ENCODE results near the gene JARID2.

JARID2 gene

DNA sequence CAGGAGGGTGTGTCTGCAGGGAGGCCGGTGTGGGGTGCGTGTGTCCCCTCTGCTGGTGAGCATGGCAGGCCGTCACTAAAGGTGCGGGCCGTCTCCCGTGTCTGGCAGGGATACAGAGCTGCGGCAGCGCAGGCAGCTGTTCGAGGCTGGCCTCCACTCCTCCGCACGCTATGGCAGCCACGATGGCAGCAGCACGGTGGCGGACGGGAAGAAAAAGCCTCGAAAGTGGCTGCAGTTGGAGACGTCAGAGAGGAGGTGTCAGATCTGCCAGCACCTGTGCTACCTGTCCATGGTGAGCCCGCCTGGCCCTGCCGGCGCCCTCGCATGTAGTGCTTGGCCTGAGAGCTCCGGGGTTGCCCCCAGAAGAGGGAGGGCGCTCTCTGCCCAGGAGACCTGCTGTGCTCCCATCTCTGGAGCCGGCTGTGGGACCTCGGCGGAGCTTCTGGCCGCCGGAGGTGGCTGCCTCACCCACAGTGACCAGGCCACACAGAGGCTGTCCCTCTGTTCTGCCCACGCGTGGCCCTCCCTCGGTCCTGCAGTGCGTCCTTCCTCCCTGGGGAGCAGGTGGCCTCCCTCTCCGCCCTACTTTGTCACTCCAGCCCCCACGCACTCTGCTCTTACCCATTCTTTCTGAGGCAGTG, 267.4 kb downstream of the JARID2 start:
- no peak for DNase-seq

DNA sequence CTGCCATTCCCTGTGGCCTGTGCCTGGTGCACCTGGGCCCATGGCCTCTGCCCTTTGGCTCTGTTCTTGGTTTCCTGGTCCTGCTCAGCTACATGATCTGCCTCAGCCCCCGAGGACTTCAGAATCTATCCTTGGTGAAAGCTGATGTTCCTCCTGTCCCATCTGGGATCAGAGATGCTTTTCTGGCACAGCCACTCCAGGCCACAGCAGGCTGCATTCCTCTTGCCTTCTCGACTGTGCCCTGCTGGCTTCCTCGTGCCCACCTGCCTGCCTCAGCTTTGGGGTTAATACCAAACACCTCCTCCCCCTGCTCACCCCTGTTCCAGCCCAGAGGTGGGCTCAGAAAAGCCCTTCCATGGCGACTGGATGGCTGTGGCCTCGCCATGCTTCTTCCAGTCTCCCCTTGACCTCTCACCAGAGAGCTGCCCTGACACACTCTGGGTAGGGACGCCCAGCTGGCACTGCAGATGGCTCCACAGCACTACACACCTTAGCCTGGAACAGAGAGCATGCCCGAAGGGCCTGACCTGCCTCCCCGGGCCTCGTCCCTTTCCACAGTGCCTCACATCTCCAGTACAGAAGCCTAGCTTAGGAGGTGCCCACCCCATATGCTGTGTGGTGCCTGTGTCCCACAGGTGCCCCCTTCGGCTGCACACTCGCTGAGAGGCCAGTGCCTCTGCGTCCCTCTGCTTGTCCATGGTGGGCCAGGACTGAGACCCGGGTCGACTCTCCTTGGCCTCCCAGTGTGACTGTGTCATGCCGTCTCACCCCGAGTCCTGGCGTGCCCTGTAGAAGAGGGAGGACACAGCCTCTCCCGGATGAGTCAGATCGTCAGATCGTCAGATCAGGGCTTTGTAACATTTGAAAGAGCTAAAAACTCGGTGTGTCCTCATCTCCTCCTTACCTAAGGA, 268.2 kb downstream of the JARID2 start:
- DNase-seq: no peak

DNA sequence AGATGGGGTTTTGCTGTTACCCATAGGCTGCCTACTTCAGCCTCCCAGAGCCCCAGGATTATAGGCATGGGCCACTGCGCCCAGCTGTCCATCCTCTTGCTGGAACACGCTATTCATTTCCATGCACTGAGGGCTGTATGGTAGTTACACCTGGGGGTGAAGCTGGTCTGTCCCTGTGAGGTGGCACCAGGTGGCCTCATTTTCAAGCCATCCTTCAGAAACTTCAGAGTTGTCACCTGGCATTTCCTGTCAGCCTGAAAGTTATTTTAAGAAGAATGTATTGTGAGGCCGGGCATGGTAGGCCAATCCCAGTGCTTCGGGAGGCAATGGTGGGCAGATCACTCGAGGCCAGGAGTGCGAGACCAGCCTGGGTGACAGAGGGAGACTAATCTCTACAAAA, 269.4 kb downstream of the JARID2 start:
- DNase-seq: no peak

DNA sequence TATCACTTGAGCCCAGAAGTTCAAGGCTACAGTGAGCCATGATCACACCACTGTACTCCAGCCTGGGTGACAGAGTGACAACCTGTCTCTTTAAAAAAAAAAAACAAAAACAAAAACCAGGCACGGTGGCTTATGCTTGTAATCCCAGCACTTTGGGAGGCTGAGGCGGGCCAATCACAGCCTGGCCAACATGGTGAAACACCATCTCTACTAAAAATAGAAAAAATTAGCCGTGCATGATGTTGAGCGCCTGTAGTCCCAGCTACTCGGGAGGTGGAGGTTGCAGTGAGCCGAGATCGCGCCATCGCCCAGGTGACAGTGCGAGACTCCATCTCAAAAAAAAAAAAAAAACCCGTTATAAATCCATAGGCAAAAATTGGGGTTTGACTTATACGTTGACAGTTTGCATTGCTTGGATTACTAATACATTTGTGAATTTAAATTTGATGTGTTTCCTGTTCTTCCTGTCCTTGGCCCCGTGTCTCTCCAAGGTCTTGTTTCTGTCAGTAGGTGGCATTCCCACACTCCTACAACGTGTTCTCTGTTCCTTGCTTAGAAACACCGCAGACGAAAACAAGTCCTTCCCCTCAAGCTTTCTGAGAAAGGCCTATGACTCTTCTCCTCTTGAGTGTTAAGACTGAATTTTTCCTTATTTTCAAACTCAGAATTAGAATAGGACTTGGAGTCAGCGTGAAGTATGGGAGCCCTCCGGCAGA, 269.9 kb downstream of the JARID2 start:
- no peak for DNase-seq

DNA sequence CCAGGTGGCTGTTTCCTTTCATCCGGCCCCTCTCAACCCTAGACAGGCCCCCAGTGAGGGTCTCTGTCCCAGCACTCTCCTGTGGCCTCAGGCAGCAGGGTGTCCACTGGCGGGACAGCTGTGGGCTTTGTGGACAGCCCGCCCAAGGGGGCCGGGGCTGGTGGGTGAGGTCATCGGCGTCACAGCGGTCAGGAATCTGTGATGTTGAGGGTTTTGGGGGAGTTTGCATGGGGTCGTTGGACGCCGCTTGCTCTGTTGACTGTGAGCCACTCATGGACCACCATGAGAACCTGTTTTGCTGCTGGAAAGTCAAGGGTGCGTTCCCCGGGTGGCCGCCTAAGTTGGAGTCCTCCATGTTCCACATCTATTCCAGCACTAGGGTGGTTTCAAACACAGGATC, 270.5 kb downstream of the JARID2 start:
- no peak for DNase-seq

DNA sequence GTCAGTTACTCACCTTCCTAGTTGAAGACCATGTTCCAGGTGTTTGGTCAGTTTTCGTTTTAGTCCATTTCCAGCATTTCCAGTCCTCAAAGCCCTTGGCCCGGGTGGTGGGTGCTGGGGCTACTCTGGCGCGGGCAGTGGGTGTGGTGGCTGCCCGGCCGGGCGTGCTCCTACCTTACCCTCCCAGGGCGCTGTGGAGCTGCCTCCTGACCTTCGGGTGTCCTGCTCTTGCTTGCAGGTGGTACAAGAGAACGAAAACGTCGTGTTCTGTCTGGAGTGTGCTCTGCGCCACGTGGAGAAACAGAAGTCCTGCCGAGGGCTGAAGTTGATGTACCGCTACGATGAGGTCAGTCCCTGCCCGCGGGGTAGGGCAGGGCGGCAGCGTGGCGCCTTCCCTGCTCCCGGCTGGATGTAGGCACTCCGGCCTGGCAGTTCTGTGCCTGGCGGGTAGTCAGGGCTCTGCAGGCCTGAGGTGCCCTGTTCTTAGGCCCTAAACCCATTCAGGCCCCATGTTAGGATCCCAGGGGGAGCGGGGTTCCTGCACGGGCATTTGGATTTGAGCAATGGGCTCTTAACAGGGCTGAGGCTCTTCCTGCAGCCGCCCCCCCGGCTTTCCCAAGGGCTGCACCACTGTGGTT, 271.2 kb downstream of the JARID2 start:
- DNase-seq: no peak

DNA sequence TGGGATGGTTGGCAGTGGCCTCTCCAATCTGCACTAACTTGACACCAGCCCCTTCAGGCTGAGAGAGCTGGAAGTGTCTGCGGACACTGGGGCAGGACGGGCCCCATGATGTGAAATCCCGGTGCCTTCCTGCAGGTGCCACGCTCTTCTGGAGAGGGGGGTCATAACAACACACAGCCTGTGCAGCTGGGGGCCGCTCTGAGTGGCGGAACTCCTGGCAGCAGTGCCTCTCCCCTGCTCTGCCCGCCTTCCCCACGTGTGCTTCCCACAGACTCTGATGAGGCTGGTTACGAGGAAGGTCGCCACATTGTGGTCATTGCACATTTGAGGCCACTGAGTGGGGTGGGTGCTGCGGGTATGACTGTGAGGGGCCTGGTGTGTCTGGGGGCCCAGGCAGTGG, 271.7 kb downstream of the JARID2 start:
- DNase-seq: no peak

DNA sequence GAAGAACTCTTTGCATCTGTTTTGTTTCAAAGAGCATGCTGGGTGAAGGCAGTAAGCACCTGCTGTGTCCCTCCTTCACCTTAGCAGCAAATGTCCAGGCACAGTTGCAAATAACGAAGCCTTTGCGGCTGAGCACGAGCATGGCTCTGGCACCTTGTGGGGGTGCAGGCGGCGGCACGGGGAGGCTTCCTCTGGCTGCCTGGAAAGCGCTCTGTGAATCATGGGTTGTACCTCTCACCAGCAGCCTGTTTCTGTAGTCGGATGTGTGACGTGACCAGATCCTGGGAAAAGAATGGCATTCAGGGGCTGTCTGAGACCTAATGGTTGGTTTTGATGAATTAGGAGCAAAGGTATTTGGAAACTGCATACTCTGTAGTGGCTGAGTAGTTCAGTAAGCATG, 272.2 kb downstream of the JARID2 start:
- no peak for DNase-seq

DNA sequence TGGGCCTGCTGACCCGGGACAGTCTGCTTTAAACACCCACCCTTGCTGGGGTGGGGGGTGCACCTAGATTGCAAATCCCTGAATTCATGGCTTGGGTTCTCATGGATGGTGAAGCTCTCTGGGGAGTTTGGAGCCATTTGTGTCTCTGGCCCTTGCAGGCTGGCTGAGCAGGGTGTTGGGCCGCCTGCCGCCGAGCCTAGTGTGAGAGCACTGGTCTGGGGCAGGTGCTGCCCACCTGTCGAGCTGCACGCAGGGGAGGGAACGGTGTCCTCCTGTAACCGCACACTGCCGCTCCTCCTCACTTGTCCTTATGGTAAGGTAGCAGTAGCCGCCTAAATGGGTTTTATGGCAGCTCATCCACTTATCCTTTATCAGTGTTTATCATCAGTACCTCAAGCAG, 273.0 kb downstream of the JARID2 start:
- no peak for DNase-seq

DNA sequence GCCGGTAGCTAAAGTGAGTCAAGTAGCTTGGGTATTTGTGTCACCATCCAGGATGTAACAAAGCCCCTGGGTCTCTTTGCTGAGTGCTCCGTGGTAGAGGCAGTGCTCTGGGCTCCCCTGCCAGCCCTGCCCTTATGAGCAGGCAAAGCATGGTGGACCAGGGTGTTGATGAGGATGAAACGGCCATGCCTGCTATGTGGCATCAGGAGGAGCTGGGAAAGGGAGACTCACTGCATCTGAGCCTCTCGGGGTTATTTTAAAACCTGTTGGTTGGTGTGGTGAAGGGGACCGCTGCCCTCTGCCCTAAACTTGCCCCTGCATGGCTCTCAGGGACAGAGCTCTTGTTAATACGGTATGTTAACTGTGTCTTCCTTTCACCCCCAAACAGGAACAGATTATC, 273.8 kb downstream of the JARID2 start:
- no peak for DNase-seq

DNA sequence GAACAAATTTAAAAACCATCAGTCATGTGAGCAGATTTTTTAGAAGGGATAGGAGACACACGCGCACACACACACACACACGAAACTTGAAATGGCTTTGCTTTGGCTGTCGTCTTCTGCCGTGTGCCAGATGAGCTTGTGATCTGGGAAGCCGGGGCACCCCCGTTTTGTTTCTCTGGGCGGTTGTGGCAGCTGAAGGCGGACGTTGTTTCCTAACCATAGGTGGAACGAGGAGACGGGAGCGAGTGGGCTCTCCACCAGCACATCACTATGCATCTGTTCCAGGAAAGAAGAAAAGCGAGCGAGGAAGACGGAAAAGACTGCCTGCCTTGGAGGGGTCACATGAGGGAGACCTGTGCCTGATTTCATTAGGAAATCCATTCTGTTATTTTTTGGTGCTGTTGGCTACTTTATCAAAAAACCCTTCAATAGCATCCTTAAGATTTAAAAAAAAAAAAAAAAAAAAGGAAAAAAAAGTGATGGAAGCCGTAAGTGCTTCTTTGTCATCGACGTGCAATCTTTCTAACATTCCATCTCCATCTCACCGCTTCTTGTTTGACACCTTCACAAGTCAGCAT, 274.8 kb downstream of the JARID2 start:
- DNase-seq: no peak

DNA sequence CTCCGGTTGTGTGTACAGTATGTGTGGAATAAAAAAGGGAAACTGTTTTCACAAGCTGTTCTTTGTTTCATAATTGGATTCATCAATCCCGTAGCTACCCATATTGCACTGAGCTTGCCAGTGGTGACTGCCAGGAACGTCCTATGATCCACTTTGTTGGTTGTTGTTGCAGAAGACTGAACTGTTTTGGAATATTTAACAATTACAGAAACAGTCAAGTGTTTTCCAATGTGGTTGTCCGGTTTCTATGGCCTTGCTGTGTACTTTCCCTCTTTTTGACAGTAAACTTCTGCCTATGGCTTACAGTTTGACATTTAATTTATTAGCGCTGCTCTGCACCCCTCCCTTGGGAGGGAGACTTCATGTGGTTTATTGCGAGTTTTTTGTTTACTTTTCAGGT, 275.7 kb downstream of the JARID2 start:
- no peak for DNase-seq

DNA sequence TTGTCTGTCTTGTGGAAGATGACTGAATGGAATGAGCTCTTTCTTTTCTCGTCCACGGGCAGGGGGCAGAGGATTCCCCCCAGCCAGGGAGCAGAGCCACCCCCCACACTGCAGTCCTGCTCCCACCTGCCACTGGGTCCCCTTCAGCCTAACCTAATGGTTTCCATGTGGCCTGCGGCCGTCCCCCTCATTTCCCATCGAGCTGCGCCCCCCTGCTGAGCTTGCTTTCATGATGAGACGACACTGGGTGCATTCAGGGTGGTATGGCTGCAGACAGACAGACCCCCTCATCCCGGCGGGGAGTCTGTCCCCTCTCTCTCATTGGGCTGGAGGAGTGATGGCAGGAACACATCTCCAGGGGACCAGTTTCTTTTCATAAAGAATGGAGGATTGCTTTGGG, 276.2 kb downstream of the JARID2 start:
- no peak for DNase-seq

DNA sequence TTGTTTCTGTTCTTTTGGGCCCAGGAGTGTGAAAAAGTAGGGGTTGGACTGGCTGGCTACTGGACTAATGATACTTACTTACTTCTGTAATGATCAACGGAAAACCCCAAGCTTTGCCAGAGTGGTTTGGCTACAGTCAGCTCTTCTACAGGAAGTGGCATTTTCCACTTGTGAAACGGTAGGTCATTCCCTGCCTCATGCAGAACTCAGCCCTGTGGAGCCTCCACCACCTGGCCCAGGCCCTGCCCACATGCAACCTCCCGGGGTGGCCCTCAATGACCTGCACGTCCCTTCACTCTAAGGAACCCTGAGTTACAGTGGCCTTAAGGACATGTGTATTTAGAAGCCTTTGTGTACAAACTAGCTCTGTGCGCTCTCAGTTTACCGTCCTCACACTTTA, 276.6 kb downstream of the JARID2 start:
- DNase-seq: no peak

DNA sequence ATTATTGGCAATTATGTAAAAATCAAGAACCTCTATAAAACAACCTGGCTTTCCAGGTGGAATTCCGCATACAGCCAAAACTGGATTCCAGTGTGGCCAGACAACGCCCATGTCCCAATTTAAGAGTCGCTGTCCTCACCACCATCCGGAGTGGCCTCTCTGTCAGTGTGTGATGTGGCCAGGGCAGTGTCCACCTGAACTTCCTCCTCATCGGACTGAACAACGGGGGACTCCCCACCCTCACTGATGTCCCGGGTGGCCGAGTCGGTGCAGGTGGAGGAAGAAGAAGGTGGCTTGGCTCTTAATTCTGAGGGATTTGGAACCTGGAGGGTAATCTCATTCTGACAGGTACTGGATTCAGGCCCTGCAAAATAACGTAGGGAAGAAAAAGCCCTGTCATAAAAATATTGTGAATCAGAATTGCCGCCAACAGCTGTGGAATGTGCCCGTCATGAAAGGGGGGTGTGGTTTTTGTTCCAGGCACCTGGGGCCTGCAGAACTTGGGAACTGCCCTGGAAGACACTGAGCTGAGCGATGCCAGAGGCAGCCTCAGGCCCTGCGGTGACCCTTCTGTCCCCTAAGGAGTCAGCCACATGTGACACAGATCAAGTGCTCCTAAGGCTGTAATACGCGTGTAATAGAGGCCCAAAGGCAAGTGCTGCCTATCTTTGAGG, 277.1 kb downstream of the JARID2 start:
- DNase-seq: no peak

DNA sequence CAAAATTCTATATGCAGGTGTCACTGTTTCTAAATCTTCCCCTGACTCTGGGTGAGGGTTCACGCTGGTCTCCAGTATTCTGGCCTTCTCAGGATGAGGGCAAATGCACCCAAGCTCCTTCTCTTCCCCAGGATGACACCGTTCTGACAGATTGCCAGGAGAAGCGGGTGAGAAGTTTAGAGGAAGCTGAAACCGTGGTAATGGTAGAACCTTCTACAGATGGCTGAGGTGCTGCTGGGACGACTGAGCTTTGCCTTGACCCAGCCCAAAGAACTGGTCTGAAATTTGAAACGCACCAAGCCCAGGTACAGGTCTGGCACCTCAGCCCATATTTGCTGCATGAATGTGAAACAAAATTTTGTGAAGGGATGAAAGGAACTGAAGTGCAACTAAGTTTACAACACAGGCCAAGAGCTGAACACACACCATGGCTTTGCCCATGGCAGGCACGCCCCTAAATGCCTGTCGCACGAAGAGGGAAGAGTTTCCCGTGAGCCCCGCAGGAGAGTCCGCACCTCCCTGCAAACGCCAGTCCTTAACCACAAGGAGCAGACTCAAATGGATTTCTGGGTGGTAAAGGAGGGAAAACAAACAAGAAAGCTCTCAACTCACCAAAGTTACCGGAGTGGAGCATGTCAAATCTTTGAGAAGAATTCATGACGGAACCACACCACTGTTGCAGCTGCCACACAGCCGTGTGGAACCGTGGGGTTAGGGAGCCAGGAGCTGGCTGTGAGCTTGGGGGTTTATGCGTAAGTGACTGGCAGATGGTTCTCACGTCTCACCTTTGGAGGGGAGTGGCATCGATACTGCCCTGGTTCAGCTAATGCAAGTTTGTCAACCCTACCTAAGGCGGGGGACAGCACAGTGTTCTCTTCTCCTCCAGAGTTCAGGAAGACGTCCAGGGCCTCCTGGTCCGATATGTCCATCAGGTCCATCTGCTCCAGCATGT, 278.1 kb downstream of the JARID2 start:
- DNase-seq: no peak

DNA sequence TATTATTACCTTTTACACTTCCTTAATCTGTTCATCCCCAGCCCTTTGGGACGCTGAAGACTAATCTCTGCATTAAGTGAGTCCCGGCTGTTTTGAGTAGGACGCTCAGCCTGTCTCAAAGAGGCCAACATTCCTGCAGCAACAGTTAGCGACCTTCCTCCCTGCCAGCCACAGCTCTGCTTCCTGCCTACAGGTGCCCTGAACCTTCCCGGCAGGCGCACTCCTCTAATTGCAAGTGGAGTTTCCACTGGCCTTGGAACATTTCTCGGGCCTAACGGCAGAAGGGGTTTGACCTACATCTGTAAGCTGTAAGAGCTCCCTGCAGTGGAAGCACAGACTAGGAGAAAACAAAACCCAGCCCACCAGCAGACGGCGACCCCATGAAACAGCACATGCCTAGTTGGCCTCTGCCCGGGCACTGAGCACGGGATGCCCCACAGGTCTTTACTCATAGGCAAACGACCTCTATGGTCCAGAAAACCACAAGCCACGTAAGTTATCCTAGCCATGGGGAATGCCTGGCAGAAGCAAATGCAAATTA, 279.1 kb downstream of the JARID2 start:
- DNase-seq: no peak

DNA sequence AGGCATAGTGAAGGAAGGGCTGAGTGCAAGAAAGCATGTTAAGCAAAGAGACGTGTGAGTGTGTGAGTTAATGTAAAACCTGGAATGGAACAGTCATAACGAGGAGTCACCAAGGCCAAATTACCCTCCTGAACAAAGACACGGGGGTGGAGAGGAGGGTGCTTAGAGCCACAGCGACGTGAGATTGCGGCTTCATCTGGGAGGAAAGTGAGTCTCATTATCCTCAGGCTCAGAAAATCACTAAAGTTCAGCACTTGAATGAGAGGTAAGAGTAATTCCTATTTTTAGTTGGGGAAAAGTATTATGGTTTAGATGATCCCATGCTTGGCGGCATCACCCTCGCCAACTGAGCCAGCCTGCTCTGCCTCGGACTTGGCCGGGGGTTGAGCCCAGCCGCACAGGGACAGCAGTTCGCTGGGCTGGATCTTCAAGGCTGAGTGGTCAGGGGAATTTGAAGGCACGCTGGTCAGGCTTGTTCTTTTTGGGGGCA, 280.4 kb downstream of the JARID2 start:
- DNase-seq: no peak

DNA sequence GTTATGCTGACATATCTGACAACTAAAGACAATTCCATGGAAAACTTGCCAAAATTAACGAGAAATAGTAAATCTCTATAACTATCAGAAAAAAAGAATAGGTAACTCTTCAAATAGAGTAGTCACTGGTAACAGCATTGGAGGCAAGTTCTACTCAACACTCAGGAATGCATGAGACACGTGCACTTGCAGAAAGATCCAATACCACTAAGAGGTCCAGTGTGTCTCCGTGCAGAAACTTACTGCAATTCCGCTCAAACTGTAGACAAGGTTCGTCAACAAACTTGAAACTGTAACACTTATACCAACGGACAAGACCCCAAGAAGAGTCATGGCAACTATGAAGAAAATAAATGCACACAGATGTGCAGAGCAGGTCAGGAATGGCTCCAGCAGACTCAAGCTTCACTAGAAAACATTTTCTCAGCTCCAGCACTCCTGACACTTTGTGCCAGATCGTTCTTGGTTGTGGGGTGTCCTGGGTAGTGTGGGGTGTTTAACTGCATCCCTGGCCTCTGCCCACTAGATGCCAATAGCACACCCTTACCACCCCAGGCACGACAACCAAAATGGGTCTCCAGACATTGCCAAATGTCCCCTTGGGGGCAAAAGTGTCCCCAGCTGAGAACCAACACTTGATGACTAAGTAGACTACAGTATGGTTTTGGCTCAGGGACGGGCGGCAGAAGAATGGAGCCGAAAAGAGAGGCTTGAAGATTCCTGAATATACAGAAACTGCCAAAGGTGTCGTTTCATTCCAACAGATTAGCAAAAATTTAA, 282.2 kb downstream of the JARID2 start:
- DNase-seq: no peak

DNA sequence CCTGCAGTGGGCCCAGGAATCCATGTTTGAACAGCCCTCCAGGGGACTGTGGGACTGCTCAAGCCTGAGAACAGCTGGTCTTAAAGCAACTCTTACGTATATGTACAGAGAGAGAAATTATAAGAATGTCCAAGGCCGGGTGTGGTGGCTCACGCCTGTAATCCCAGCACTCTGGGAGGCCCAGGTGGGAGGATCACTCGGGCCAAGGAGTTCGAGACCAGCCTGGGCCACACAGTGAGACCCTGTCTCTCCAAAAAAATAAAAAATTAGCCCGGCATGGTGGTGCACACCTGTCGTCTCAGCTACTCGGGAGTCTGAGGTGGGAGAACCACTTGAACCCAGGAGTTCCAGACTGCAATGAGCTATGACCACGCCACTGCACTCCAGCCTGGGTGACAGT, 283.0 kb downstream of the JARID2 start:
- DNase-seq: no peak

Data from NCI-H1930 (cell line).